GM12878 (cell line): Measurements from ENCODE around the gene PSMB1. TPM values are rescaled to one million over a fixed set of nuclear protein-coding genes. Genes with fewer than 3 reads are reported as not detected.

Experiments
- ATAC-seq: fragments of 200-7000 bp; cut with Tn5 transposase; 3 replicates; pipeline ENCODE4 v1.9.1; 2020; ENCODE audit warnings: mild to moderate bottlenecking, moderate library complexity
- BruUV-seq: library from RNA; stranded (reverse); fragments of 400-500 nt; replicated peaks from 2 replicates; lab custom pipeline; 2021; lab: Mats Ljungman, UMichigan
- CTCF ChIA-PET: fragments of 300-600 bp; sonication (Branson Sonifier 250); formaldehyde crosslinking; extraction: SDS; loops from one replicate; lab custom pipeline; 2021; ENCODE audit warnings: inconsistent platforms; lab: Yijun Ruan, JAX
- POLR2A ChIA-PET: fragments of 350-600 bp; formaldehyde crosslinking; extraction: SDS; loops from one replicate; lab custom pipeline; 2021; ENCODE audit warnings: inconsistent platforms; lab: Charles Lee
- RAD21 ChIA-PET: fragments of 300-600 bp; sonication (Branson Sonifier 250); formaldehyde crosslinking; loops from one replicate; lab custom pipeline; 2023; ENCODE audit warnings: antibody characterized with exemption; ENCODE audit not compliant: unreplicated experiment; lab: Charles Lee
- SMC1A ChIA-PET: fragments of 300-600 bp; sonication (Branson Sonifier 250); formaldehyde crosslinking; loops from one replicate; lab custom pipeline; 2023; ENCODE audit not compliant: unreplicated experiment, uncharacterized antibody; lab: Charles Lee
- DNase-seq: peaks from one replicate; pipeline ENCODE4 v3.0.0-alpha.2; 2011; ENCODE audit warnings: low read depth, low spot score
- FAIRE-seq: peaks from 3 replicates; lab custom pipeline; 2011; peaks lifted over from hg19 to GRCh38; lab: Jason Lieb, UNC
- H2AFZ ChIP-seq: 2 replicates; pipeline ENCODE4 v1.6.0; 2011; ENCODE audit warnings: low read depth, low read length, control low read depth; ENCODE audit not compliant: control insufficient read depth
- H3K27ac ChIP-seq: 2 replicates; pipeline ENCODE4 v1.5.1; 2011; ENCODE audit warnings: control low read depth; ENCODE audit not compliant: control insufficient read depth, insufficient read depth
- H3K27me3 ChIP-seq, 2 experiments: replicated peaks in 1 of 2; 2 replicates each; pipeline versions ENCODE4 v1.6.0 to v1.6.1; 2011; ENCODE audit warnings: low read length in 1 of 2; ENCODE audit not compliant: control insufficient read depth in 2 of 2, insufficient read depth in 2 of 2
- H3K36me3 ChIP-seq, 2 experiments: 2 replicates each; pipeline ENCODE4 v1.5.1; 2011; ENCODE audit warnings: low read length in 1 of 2; ENCODE audit not compliant: control insufficient read depth in 2 of 2, insufficient read depth in 2 of 2
- H3K4me1 ChIP-seq: 2 replicates; pipeline ENCODE4 v1.6.1; 2011; ENCODE audit warnings: mild to moderate bottlenecking, low read length, moderate library complexity, mixed read lengths; ENCODE audit not compliant: control insufficient read depth, insufficient read depth
- H3K4me2 ChIP-seq: 2 replicates; pipeline ENCODE4 v1.6.0; 2011; ENCODE audit warnings: control low read depth; ENCODE audit not compliant: control insufficient read depth, insufficient read depth
- H3K4me3 ChIP-seq: fragments of 200-600 bp; sonication (generic); 2 replicates; pipeline ENCODE4 v1.5.1; 2016
- H3K79me2 ChIP-seq: 2 replicates; pipeline ENCODE4 v1.6.0; 2011; ENCODE audit warnings: low read length; ENCODE audit not compliant: control insufficient read depth, insufficient read depth
- H3K9ac ChIP-seq: 2 replicates; pipeline ENCODE4 v1.8.0; 2011; ENCODE audit warnings: low read length, control low read depth, mixed read lengths; ENCODE audit not compliant: control insufficient read depth, insufficient read depth
- H3K9me3 ChIP-seq: replicated peaks from 3 replicates; pipeline ENCODE4 v1.5.1; 2011; ENCODE audit warnings: mild to moderate bottlenecking, low read length; ENCODE audit not compliant: control insufficient read depth, insufficient read depth
- H4K20me1 ChIP-seq: 2 replicates; pipeline ENCODE4 v1.6.0; 2011; ENCODE audit not compliant: control insufficient read depth, insufficient read depth
- CBX5 ChIP-seq: sonication (generic); IDR thresholded peaks from 2 replicates; pipeline ENCODE4 v1.6.1; 2016; ENCODE audit warnings: low read depth, moderate library complexity, mild to moderate bottlenecking, inconsistent platforms
- E2F8 ChIP-seq: fragments of 450-650 bp; IDR thresholded peaks from 2 replicates; pipeline ENCODE4 v1.6.1; 2018; ENCODE audit warnings: mild to moderate bottlenecking, low read depth, moderate library complexity; ENCODE audit not compliant: partially characterized antibody
- EED ChIP-seq: sonication (generic); IDR thresholded peaks from 2 replicates; pipeline ENCODE4 v1.6.1; 2016; ENCODE audit warnings: antibody characterized with exemption, low read depth
- FOXK2 ChIP-seq: fragments of 450-650 bp; IDR thresholded peaks from 2 replicates; pipeline ENCODE4 v1.6.1; 2017; ENCODE audit warnings: mild to moderate bottlenecking, moderate library complexity
- HCFC1 ChIP-seq: fragments of 150-350 bp; IDR thresholded peaks from 2 replicates; pipeline ENCODE4 v1.6.1; 2014; ENCODE audit warnings: low read length
- HDAC2 ChIP-seq: fragments of 200-600 bp; sonication (generic); IDR thresholded peaks from 2 replicates; pipeline ENCODE4 v1.6.1; 2017
- IRF3 ChIP-seq: fragments of 450-650 bp; IDR thresholded peaks from 2 replicates; pipeline ENCODE4 v1.6.1; 2014; ENCODE audit warnings: mild to moderate bottlenecking
- KAT2A ChIP-seq: conservative IDR thresholded peaks from 2 replicates; pipeline ENCODE4 v1.6.1; 2011; ENCODE audit warnings: low read depth, low read length; ENCODE audit not compliant: control insufficient read depth
- MTA3 ChIP-seq: IDR thresholded peaks from 2 replicates; pipeline ENCODE4 v1.6.1; 2012; ENCODE audit warnings: low read length, inconsistent platforms, borderline replicate concordance
- SMAD1 ChIP-seq: fragments of 450-650 bp; IDR thresholded peaks from 2 replicates; pipeline ENCODE4 v1.6.1; 2018; ENCODE audit warnings: mild to moderate bottlenecking, low read depth; ENCODE audit not compliant: partially characterized antibody
- SMC3 ChIP-seq: IDR thresholded peaks from 2 replicates; pipeline ENCODE4 v1.6.1; 2011; ENCODE audit warnings: low read length, improper control_type of control experiment, borderline replicate concordance
- SPI1 ChIP-seq: IDR thresholded peaks from 2 replicates; pipeline ENCODE4 v1.6.1; 2011; ENCODE audit warnings: low read depth, mild to moderate bottlenecking, low read length, moderate library complexity, borderline replicate concordance; ENCODE audit not compliant: insufficient read depth
- STAT3 ChIP-seq: IDR thresholded peaks from 2 replicates; pipeline ENCODE4 v1.6.1; 2011; ENCODE audit warnings: low read depth, low read length, improper control_type of control experiment
- ZSCAN29 ChIP-seq: fragments of 450-650 bp; IDR thresholded peaks from 2 replicates; pipeline ENCODE4 v1.6.1; 2017; ENCODE audit warnings: mild to moderate bottlenecking, moderate library complexity
- WGBS: methylation state at CpG from one replicate; pipeline ENCODE4 v1.1.6; 2016; ENCODE audit warnings: low lambda C conversion rate; ENCODE audit not compliant: insufficient replicate concordance, insufficient coverage; ENCODE audit errors: missing lambda C conversion rate; 5-methylcytosine and 5-hydroxymethylcytosine counted together
- in situ Hi-C: fragments of 300-500 bp; cut with MboI; formaldehyde crosslinking; loops from 9 replicates; pipeline ENCODE4 v1.14.3; 2018; ENCODE audit warnings: mixed read lengths
- intact Hi-C: fragments of 100-400 bp; cut with micrococcal nuclease; formaldehyde crosslinking; loops from one replicate; pipeline ENCODE4 v1.14.2; 2022; ENCODE audit not compliant: unreplicated experiment
- polyA plus RNA-seq, 11 experiments: library from polyadenylated mRNA; depleted of rRNA in 4 of 11; unstranded in 6 of 11; stranded (reverse) in 5 of 11; fragments of >200 nt; fragmentation: Nextera tagmentation in 4 of 11; fragmentation: Illumina TruSeq in 1 of 11; extraction: Ambion mirVana in 4 of 11; extraction: Trizol in 1 of 11; gene quantifications; 1 replicate in 1 of 11; 2 replicates in 10 of 11; pipeline versions ENCODE4 v1.2.1 to v1.2.3, GENCODE V29; 2011 to 2016; ENCODE audit warnings: inconsistent platforms in 2 of 11, missing spikeins in 2 of 11, low read depth in 1 of 11
- total RNA-seq, 4 experiments: library from RNA; depleted of rRNA in 3 of 4; stranded (reverse); fragments of >200 nt in 3 of 4; fragmentation: Illumina TruSeq in 1 of 4; extraction: Trizol in 1 of 4; gene quantifications; 2 replicates each; pipeline versions ENCODE4 v1.2.1 to v1.2.3, GENCODE V29; 2013 to 2021
- TF ChIP-seq, protein P1 (sequence below): fragments of 450-650 bp; IDR thresholded peaks from 2 replicates; pipeline ENCODE4 v1.6.1; 2017; ENCODE audit warnings: low read depth, mild to moderate bottlenecking, moderate library complexity
- TF ChIP-seq, protein P2 (sequence below): IDR thresholded peaks from 2 replicates; pipeline ENCODE4 v1.6.1; 2012; ENCODE audit warnings: mild to moderate bottlenecking, low read depth, low read length

PSMB1 gene
- total and polyA plus RNA-seq, 10 of the 15 experiments (the other 5 are each of a cell fraction or from before 2014, with no cell fraction given), result 208 to 1,317 (median 508) TPM

DNA sequence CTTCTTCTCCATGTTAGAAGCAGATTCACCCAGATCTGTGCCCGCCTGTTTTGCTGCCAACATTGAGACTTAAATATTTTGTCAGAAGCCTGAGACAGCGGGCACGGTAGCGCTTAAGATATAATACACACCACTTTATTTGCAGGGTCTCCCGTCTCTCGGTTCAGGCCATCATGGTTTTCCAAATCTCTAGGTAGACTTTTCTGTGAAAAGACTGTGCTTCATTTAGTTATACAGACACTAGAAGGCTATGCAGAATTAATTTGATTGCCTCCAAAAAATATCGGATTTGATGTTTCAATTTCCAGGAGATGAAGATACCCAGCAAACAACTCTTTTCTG lies 1.7 kb upstream of the PSMB1 start:
- in situ Hi-C loops, result loop anchor here (5.0 kb wide), 2 partner anchors 802 to 852 kb away; partner anchors contain the start of genes C6orf120, DYNLT2, ERMARD and WDR27
- H3K4me2 ChIP-seq, result peak overlapping the region; percentile 77
- H3K79me2 ChIP-seq, result peaks cover 64% of the 10 kb centered on the region
- ChIA-PET RAD21 (no interaction called here), SMC1A (no interaction called here), POLR2A (no interaction called here), CTCF (no interaction called here)
- no peak for FAIRE-seq
- intact Hi-C loops, result loop anchor here (1.0 to 5.0 kb wide), 3 partner anchors 30 to 852 kb away; partner anchors contain the start of genes C6orf120, DYNLT2, ERMARD and PDCD2
- TF ChIP-seq EED, result no peak
- no peak for TF ChIP-seq MTA3
- no peak for TF ChIP-seq HDAC2
- no peak for TF ChIP-seq SMC3
- TF ChIP-seq HCFC1, result no peak
- no peak for TF ChIP-seq CBX5
- no peak for TF ChIP-seq SPI1
- no peak for TF ChIP-seq IRF3
- TF ChIP-seq, protein P1, sequence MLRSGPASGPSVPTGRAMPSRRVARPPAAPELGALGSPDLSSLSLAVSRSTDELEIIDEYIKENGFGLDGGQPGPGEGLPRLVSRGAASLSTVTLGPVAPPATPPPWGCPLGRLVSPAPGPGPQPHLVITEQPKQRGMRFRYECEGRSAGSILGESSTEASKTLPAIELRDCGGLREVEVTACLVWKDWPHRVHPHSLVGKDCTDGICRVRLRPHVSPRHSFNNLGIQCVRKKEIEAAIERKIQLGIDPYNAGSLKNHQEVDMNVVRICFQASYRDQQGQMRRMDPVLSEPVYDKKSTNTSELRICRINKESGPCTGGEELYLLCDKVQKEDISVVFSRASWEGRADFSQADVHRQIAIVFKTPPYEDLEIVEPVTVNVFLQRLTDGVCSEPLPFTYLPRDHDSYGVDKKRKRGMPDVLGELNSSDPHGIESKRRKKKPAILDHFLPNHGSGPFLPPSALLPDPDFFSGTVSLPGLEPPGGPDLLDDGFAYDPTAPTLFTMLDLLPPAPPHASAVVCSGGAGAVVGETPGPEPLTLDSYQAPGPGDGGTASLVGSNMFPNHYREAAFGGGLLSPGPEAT, result no peak
- no peak for TF ChIP-seq STAT3
- no peak for TF ChIP-seq E2F8
- no peak for TF ChIP-seq FOXK2
- no peak for TF ChIP-seq SMAD1
- TF ChIP-seq, protein P2, sequence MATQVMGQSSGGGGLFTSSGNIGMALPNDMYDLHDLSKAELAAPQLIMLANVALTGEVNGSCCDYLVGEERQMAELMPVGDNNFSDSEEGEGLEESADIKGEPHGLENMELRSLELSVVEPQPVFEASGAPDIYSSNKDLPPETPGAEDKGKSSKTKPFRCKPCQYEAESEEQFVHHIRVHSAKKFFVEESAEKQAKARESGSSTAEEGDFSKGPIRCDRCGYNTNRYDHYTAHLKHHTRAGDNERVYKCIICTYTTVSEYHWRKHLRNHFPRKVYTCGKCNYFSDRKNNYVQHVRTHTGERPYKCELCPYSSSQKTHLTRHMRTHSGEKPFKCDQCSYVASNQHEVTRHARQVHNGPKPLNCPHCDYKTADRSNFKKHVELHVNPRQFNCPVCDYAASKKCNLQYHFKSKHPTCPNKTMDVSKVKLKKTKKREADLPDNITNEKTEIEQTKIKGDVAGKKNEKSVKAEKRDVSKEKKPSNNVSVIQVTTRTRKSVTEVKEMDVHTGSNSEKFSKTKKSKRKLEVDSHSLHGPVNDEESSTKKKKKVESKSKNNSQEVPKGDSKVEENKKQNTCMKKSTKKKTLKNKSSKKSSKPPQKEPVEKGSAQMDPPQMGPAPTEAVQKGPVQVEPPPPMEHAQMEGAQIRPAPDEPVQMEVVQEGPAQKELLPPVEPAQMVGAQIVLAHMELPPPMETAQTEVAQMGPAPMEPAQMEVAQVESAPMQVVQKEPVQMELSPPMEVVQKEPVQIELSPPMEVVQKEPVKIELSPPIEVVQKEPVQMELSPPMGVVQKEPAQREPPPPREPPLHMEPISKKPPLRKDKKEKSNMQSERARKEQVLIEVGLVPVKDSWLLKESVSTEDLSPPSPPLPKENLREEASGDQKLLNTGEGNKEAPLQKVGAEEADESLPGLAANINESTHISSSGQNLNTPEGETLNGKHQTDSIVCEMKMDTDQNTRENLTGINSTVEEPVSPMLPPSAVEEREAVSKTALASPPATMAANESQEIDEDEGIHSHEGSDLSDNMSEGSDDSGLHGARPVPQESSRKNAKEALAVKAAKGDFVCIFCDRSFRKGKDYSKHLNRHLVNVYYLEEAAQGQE, result no peak
- TF ChIP-seq ZSCAN29, result no peak
- no peak for TF ChIP-seq KAT2A
- WGBS, result 3% methylated on average over 7 of the region's 7 CpGs
- BruUV-seq, result no TSS peak
- no peak for ATAC-seq
- H3K9ac ChIP-seq, result peak overlapping the region; percentile 89
- peak overlapping the region; percentile 76 for H3K4me3 ChIP-seq
- H3K4me1 ChIP-seq, result peaks cover 3% of the 10 kb centered on the region; the same call in 1 of the 2 replicates
- H3K36me3 ChIP-seq, result peaks cover 0 to 12% of the 10 kb centered on the region in 2 experiments; a peak in 2 of 4 replicates
- DNase-seq, result no peak
- H3K27me3 ChIP-seq, result no peaks in the 10 kb centered on the region
- H3K27ac ChIP-seq, result peak overlapping the region; percentile 74
- H4K20me1 ChIP-seq, result no peaks in the 10 kb centered on the region
- H3K9me3 ChIP-seq, result no peaks in the 10 kb centered on the region
- H2AFZ ChIP-seq, result peak overlapping the region; percentile 82
